Effector CD8-positive, alpha-beta T cell (primary cell): ENCODE data around the gene KIF26B.

Experiments used
- DNase-seq: peaks from one replicate; lab custom pipeline; 2025; lab: John Stamatoyannopoulos, UW

KIF26B gene

DNA sequence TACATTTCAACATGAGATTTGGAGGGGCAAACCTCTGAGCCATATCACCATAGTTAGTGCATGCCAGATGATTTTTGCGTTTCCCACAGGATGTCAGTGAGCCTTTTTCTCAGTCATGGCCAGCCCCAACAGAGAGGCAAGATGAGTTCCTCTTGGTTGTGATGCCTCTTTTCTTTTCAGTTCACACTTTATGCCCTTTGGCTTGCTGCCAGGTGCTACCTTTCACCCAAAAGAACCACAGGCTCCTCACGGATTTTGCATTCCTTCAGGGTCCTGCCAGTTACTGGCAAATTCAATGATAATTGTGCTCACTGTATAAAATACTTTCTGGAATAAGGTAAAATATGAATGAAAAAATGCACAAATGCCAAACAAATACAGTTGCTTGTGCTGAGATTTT lies 411.3 kb downstream of the KIF26B start:
- DNase-seq: no peak

DNA sequence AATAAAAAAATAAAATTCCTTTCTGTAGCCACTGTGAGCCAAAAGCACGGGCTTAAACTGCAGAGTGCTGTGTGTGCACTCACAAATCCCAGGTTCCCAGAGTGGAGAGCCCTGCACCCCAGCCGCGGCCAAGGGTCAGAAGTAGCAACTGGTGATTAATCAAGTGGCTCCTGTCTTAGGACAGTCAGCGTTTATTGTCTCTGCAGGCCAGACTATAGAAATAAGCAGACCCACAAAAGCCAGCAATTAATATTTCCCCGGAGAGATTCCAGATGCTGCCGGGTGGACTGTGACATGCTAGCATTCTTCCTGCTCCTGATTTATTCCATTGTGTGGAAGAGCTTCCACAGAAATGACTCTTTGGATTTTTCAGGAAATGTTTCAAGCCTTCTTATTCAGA lies 412.2 kb downstream of the KIF26B start:
- no peak for DNase-seq

DNA sequence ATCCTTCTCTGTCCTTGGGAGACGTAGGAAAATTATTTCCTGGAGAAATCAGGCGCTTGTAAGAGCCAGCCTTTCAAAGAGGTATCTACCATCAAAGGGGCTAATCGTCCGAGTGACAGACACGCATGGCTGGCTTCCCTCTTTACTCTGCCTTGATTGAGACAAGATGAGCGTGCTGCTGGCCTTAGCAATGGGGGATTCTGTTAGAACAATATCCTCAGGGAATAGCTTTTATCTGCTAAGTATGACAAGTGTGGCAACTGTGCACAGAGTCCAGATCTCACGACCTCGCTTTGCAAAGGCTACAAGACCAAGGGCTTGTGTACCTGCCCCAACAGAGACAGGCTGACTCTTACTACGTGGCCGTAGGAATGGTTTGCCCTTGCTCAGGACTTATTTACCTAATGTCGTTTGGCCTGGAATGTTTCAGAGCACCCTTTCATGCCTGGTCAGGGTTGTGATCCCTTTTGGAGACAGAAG lies 417.1 kb downstream of the KIF26B start:
- DNase-seq: no peak

DNA sequence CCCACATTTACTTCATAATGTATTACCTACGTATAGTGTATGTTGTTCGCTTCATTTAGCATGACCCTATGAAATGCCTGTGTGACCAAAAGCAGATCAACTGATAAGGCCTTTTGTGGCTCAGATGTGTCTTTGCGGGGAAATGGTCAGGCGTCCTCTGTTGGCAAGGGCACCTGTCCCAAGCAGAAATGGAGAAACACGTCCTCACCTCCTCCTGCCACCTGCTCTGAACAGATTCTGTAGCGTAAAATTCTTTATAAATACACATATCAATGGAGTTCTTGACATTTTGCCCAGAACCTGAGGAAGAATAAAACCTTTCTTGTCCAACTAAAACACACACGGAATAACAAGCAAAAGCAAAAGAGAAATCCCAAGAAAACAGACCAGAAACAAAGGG lies 417.9 kb downstream of the KIF26B start:
- no peak for DNase-seq

DNA sequence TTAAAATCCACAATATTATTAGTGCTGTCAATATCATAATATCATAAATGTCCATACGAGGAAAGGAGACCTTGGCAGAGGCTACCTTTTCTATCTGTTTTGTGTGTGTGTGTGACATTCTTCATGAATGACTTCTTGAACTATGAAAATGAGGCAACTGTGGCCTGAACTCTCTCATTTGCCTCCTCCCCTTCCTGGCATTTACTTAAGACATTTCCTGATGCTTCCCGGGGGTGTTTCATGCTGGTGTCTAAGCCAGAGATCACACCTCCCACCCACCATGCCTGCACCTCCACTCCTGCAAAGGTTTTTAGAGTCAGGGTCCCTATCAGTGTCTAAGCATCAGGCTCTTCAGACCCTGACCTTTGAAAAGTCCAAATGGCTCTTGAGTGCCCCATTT lies 420.9 kb downstream of the KIF26B start:
- no peak for DNase-seq

DNA sequence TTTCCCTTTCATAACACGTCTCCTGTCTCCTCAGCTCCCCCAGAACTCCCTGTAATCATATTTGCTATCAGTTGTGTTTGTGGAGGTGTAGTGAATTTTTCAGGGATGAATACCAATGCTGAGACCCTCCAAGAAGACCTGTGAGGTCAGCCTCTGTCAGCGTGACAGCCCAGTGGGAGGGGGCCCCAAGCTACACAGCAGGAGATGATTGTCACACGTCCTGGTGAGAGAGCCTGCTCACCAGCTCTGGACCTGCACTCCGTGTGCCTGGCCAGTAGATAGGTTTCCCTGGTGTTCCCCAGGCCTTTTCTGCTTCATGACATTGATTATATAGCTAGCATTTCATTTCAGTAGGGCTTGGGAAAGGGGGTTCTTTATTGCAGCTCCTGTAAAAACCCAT lies 421.5 kb downstream of the KIF26B start:
- no peak for DNase-seq

DNA sequence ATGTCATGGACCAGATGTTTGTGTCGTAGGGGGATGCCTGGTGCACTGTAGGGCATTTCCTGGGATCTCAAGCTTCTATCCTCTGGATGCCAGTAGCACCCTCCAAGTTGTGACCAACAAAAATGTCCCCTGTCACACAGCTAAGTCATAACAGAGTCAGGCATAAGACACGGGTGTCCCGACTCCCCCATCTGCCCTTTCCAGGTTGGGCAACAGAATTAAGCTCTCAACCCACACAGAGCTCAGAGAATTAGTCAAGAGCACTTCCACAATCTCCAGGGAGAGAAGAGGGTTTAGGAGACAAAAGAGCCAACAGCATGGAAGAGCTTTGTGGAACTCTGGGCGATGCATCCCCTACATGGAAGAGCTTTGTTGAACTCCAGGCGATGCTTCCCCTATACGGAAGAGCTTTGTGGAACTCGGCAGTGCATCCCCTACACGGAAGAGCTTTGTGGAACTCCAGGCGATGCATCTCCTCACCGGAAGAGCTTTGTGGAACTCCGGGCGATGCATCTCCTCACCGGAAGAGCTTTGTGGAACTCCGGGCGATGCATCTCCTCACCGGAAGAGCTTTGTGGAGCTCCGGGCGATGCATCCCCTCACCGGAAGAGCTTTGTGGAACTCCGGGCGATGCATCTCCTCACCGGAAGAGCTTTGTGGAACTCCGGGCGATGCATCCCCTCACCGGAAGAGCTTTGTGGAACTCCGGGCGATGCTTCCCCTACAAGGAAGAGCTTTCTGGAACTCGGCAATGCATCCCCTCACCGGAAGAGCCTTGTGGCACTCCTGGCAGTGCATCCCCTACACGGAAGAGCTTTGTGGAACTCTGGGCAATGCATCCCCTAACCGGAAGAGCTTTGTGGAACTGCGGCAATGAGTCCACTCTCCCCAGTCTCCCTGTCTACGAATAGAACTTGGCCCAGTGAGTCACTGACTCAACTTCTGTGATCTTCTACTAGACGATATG lies 422.7 kb downstream of the KIF26B start:
- DNase-seq: no peak

DNA sequence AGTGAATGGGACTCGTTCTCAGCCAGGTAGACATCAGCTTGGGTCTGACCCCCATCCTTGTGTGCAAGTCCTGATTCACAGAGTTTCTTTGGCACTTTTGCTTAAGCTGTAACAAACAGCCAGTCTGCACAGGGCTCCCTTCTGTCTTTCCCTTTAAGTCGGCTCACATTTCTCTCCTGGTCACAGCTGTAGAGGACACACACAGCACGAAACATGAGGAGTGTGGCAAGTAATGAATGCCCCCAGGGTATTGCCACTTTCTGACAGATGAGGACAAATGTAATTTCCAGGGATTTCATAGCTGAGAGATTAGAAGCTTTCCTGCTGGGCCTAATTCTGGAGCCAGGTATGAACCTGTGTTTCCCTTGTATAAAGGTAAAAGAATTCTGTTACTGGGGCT lies 423.5 kb downstream of the KIF26B start:
- DNase-seq: no peak

DNA sequence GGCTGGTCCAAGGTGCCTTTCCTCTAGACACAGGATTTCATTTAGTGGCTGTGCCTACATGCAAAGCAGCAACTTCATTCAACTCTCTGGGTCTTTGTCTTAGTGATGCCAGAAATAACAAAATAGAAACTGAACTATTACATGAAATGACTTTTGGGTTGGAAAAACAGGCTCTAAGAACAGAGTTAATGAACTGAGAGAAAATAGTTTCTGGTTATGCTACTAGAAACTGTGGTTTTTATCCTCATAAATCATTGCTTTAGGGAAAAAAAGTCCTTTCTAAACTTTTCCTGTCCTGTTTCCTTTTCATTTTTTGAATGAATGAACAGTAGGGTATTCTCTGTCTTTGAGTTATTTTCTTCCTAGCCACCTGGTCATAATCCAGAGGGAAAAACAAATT lies 424.0 kb downstream of the KIF26B start:
- no peak for DNase-seq

DNA sequence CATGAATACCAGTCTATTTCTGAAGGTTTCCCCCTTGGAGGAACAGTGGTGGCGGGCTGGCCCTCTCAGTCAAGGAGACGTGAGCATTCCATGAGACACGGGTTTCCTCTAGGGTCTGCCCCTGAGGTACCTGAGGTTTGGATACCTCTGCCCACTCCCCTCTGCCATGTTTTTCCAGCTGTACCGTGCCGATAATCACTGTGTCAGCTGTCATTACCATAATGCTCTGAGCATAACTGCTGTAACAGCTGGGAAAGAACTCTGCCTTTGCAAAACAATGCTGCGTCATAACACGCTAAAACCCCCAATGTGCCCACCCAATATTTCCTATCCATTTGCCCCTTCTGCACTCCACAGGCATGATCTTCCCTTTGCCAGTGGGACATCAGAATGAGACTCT lies 425.1 kb downstream of the KIF26B start:
- DNase-seq: no peak

DNA sequence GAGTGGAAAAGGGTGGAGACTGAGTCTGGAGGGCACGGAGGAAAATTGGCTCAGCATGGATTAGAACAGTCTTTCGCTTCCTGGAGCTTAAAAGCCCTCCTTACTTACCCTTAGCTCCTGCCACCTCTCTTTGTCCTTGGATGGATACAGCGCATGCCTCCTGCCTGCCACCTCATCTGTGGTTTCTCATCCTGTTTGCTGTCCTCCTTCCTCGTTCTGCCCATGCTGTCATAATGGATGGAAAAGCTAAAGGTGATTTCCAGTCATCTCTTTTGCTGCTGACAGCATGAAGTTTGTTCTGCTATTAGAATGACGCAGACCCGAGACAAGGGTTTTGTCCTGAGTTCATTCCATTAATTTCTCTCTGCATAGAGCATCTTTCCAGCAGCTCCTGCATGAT lies 425.9 kb downstream of the KIF26B start:
- DNase-seq: no peak

DNA sequence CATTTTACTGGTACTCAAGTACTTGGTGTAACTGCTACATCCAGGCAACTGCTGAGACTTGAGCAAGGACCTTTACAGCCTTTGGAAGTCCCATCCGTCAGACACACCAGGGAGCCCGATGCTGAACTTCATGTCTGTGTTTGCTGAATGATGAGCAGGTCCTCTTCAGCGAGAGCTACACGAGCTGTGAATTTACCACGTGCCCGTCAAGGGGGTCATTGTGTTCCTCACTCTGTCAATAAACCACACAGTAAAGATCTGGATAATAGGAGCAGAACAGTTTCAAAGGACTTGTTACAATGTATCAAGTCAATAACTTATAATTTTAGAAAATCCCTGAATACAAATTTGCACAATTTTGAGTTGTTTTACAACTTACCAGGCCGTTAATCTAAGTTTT lies 427.2 kb downstream of the KIF26B start:
- no peak for DNase-seq

DNA sequence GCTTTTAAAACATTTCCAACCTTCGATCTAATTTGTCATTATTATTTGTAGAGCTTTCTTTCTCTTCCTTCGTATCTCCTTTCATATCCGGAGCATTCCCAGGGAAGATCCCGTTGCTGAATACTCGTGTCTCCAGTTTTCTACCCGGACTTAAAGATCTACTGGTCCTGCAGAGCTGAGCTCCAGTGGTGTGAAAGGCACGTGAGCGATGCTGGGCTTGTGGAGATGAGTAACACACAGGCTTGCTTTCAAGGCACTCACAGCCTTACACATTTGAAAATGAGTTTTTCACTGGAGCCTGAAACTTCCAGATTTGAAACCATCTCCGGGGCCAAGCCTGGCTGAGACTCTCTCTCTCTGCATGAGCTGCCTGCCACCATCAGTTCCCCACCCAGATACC lies 428.3 kb downstream of the KIF26B start:
- no peak for DNase-seq

DNA sequence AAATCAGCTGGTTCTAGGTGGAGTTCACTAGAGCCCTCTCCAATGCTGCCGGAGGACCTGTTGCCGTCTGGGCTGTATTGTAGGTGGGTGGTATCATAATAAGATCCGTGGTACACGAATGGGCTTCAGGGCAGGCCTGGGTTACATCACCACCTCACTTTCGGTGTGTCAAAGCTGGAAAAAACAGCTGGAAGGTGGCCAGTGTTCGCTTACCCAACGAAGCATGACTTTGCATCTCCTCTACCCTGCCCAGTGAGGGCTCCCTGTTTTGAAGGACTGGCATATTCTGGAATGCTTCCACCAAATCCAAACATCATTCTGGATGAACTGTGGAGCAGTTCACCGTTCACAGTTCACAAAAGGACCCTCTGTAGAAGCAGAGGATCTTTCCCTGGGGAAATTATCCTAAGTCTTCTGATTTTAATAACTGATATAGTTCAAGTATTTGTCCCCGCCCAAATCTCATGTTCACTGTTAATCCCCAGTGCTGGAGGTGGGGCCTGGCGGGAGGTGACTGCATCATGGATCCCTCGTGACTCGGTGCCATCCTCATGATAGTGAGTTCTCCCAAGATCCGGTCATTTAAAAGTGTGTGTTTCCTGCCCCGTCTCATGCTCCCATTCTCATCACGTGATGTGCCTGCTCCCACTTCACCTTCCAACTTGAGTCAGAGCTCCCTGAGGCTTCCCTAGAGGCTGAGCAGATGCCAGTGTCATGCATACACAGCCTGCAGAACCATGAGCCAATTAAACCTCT lies 429.0 kb downstream of the KIF26B start:
- no peak for DNase-seq

DNA sequence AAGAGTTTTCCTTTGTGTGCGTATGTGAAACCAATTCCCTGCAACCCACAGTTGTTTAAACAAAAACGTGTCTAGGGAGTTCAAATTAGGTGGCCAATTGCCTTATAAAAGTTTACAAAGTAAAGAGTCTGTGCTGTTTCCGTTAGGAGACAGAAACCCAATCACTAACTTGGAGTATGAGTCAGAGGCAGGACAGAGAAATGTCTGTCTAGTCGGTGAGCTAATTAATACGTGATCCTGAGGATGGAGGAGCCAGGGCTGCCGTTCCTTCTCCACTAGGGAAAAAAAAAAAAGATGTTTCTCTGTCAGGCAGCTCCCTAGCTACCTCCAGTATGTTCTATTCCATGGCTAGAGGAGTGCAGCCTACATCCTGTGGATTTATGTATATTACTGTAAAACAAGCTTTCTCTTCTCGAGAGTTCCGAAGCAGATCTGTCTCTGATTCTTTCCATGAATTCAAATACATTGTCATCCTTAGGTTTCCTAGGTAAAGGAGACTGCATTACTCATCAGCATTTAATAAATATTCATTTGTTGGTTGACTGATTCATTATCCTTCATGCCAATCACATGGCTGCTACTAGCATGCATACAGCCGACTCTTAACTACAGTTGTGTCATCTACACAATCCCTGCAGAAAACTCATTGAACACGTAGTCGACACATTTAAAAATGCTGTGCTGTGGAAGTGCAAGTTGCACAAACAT lies 430.6 kb downstream of the KIF26B start:
- DNase-seq: no peak

DNA sequence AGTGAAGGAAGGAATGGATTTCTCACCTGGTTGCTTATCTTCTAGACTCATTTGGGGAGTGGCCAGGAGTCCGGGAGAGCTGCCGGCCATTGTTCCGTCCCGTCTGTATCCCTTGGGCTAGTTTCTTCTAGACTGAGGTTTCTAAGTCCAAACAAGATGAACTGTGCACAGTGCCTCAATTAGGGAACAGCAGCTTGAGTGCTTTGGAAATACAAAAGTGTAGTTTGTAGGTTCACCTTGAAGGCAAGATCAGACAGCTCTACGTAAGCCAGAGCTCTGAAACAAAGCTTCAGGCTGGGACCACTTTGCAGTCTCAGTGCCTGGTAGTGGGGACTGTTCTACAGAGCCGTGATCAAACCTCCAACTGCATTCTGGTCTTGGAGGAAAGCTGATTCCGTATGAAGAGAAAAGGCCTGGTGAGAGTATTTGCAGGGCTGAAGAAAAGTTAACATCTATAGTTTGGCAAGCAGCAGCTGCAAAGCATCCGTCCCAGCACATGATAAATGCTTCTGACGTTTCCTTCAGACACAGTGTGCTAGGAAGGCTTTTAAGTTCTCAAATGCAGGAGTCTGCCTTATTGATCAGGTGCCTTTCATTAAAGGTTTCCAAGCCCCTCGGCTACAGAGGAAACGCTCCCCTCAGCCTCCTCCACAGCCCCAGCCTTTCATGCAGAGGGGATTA lies 432.8 kb downstream of the KIF26B start:
- no peak for DNase-seq

DNA sequence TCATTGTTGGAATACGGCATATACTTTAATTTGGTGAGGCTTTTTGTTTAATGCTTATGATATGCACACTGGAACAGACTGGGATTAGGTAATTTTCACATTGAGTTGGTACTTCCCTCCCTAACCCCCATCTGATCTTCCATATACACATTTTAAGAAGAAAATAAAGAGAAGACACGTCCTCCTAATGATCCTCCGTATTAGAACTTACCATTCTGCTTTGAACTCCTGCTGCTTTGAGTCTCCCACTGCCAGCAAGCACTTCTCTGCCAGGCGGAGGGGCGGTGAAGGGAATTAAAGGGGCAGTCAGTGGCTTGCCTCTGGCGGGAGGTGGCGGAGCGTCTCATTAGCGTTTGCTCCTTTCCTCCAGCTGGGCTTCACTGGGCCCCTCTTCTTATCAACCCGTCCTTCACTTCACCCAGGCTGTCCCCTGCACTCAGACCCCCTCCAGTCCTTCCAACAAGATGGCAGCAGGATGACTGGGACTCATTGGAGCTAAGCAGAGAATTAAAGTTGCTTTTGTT lies 433.4 kb downstream of the KIF26B start:
- no peak for DNase-seq

DNA sequence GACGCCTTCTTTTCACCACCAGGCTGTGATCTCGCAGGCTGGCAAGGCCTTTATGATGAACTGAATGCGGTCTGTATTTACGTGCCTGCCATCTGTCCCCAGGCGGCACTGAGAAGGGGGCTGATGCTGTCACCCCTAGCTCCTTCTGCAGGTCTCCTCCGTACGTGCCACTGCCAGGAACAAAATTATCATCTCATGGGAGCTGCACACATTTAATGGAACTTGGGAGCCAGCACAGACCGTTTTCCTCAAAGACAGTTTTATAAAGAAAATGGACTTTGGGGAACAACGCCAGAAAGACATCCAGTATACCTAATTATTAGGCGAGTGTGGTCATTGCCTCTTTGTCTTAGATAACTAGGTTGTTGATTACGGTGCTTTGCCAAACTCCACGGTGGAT lies 434.5 kb downstream of the KIF26B start:
- no peak for DNase-seq

DNA sequence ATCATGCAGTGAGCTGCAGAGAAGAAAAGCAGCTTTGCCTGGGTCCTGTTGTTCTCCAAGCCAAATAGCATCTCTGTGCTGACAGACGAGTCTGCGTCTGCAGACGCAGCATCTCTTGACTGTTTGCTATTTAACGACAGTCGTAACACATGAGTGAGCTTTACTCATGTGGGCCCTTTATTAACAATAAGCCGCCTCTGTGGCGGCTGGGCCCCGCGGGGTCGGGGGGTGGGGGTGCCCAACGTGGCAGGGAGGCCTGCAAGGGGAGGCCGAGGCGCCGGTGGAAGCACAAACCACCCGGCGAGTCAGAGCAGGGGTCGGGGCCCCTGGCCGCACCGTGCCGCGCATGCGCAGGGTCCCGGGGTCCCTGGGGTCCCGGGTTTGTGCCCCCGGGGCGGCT lies 435.1 kb downstream of the KIF26B start:
- DNase-seq: no peak

DNA sequence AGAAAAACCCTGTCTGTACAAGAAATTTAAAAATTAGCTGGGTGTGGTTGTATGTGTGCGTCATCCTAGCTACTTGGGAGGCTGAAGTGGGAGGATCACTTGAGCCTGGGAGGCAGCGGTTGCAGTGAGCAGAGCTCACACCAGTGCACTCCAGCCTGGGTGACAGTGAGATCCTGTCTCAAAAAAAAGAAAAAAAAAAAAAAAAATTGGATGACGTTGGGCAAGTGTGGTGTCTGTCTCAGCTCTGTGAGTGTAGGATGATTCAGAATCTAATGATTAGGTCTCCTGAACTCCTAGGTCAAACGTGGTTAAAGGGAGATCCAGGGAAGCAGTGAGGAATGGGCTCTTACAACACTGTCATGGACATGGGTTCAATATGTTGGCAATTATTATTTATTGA lies 435.9 kb downstream of the KIF26B start:
- DNase-seq: no peak

DNA sequence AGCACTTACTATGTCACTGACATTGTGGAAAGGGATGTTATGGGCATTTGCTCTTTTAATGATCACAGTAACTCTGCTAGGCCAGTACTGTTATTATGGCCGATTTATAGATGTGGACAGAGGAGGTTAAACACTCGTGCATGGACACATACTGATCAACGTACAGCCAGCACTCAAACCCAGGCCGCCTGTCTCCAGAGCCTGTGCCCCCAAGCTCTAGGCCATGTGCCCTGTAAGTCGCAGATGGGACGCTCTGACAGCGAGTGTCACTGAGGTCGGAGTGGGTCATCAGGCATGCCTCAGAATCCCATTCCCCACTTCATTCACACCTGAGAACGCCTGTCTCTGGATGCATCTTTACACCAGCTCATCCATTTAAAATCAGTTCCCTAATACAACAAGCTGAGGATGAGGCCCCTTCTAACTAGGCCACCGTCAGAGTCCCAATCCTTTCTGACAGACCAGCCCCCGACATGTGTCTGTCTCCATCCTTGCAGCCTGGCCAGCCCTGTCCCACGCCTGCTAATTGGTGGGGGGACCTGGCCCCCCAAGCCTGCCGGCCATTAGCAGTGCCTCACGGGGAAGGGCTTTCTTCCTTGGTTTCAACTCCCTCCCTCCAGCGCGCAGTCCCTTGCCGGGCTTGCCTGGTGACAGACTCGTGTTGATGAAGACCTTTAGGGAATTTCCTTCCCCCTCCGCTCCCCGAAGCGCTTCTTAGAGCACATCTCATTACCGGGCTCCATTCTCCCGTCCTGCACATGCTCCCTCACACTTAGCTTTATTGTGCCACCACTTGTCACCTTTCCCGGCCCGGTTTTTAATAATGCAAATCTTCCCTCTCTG lies 436.8 kb downstream of the KIF26B start:
- no peak for DNase-seq
